Suprapubic skin (tissue), 3 donors: ENCODE data around the gene PLEKHG4.

Experiments
- POLR2AphosphoS5 ChIP-seq, 3 donors: sonication (generic); formaldehyde crosslinking; IDR thresholded peaks; one replicate each; pipeline ENCODE4 v1.6.1; 2017; ENCODE audit warnings: antibody characterized with exemption in 3 of 3
- TF ChIP-seq, protein P1 (sequence below), 2 donors: fragments of 200-600 bp in 1 of 2; fragments of 450-650 bp in 1 of 2; sonication (generic) in 1 of 2; IDR thresholded peaks; one replicate each; pipeline ENCODE4 v1.5.1; 2016 to 2019; ENCODE audit warnings: antibody characterized with exemption in 2 of 2, mild to moderate bottlenecking in 1 of 2, moderate library complexity in 1 of 2

- TF ChIP-seq, protein P1, sequence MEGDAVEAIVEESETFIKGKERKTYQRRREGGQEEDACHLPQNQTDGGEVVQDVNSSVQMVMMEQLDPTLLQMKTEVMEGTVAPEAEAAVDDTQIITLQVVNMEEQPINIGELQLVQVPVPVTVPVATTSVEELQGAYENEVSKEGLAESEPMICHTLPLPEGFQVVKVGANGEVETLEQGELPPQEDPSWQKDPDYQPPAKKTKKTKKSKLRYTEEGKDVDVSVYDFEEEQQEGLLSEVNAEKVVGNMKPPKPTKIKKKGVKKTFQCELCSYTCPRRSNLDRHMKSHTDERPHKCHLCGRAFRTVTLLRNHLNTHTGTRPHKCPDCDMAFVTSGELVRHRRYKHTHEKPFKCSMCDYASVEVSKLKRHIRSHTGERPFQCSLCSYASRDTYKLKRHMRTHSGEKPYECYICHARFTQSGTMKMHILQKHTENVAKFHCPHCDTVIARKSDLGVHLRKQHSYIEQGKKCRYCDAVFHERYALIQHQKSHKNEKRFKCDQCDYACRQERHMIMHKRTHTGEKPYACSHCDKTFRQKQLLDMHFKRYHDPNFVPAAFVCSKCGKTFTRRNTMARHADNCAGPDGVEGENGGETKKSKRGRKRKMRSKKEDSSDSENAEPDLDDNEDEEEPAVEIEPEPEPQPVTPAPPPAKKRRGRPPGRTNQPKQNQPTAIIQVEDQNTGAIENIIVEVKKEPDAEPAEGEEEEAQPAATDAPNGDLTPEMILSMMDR (IDR thresholded peaks at IDR 0.05) = peak in 1 of 2 donors; percentile 51
- TF ChIP-seq POLR2AphosphoS5 (IDR thresholded peaks at IDR 0.05) = no peak
Observed at GRCh38 chr16:67326472-67327309, 47.4 kb downstream of the PLEKHG4 start, which contains the start of the genes KCTD19 and LRRC36.
